ENCODE results near the gene A4GALT.
A peak's percentile ranks its signal among the peaks of the same experiment; 100 is the strongest.

The A4GALT gene

GRCh38 chr22:42701694-42702093, 19.0 kb downstream of the A4GALT start:
- no peak for DNase-seq

GRCh38 chr22:42700901-42701300, 19.8 kb downstream of the A4GALT start:
- no peak for DNase-seq

- DNase-seq = no peak
These were observed 20.3 kb downstream of the A4GALT start for GRCh38 chr22:42700355-42700754.

- no peak for DNase-seq
These were observed 20.7 kb downstream of the A4GALT start for GRCh38 chr22:42699976-42700352.

- no peak for DNase-seq
These were observed 21.2 kb downstream of the A4GALT start for GRCh38 chr22:42699281-42699975.

GRCh38 chr22:42697542-42698013, 23.1 kb downstream of the A4GALT start:
- peak; percentile 69 for DNase-seq

- DNase-seq = no peak
These were observed 24.2 kb downstream of the A4GALT start for GRCh38 chr22:42696331-42696967.

GRCh38 chr22:42695294-42695693, 25.4 kb downstream of the A4GALT start:
- no peak for DNase-seq

- no peak for DNase-seq
These were observed 26.6 kb downstream of the A4GALT start for GRCh38 chr22:42693763-42694683.

- DNase-seq = no peak
These were observed 27.5 kb downstream of the A4GALT start for GRCh38 chr22:42693055-42693762.

- DNase-seq = no peak
These were observed 28.2 kb downstream of the A4GALT start for GRCh38 chr22:42692239-42693054.

- DNase-seq = no peak
These were observed 29.2 kb downstream of the A4GALT start for GRCh38 chr22:42691440-42691839.

GRCh38 chr22:42688241-42689211, 32.1 kb downstream of the A4GALT start:
- peak; percentile 84 for DNase-seq

- DNase-seq = no peak
These were observed 33.7 kb downstream of the A4GALT start for GRCh38 chr22:42686756-42687491.

- DNase-seq = no peak
These were observed 34.6 kb downstream of the A4GALT start for GRCh38 chr22:42685941-42686653.

- DNase-seq = no peak
These were observed 36.0 kb downstream of the A4GALT start for GRCh38 chr22:42684462-42685195.

- DNase-seq = peak; percentile 31
These were observed 36.9 kb downstream of the A4GALT start for GRCh38 chr22:42683578-42684283.
